HEK293 (cell line): ENCODE data around the gene DHRS3.

ENCODE experiments used
- BCL11A ChIP-seq: fragments of 450-650 bp; formaldehyde crosslinking; IDR thresholded peaks from 2 replicates; pipeline ENCODE4 v1.5.1; 2016; ENCODE audit warnings: low read depth, missing biosample characterization, missing genetic modification characterization
- GFI1B ChIP-seq: fragments of 450-650 bp; formaldehyde crosslinking; IDR thresholded peaks from 2 replicates; pipeline ENCODE4 v1.5.1; 2016; ENCODE audit warnings: missing biosample characterization, missing genetic modification characterization
- GLIS2 ChIP-seq: fragments of 450-650 bp; formaldehyde crosslinking; IDR thresholded peaks from 2 replicates; pipeline ENCODE4 v1.5.1; 2016; ENCODE audit warnings: missing biosample characterization, missing genetic modification characterization
- IKZF3 ChIP-seq: fragments of 450-650 bp; IDR thresholded peaks from 2 replicates; pipeline ENCODE4 v1.5.0; 2018; ENCODE audit warnings: missing biosample characterization, mild to moderate bottlenecking, missing genetic modification characterization, moderate library complexity
- KLF1 ChIP-seq: fragments of 450-650 bp; formaldehyde crosslinking; IDR thresholded peaks from 2 replicates; pipeline ENCODE4 v1.5.1; 2016; ENCODE audit warnings: missing biosample characterization, missing genetic modification characterization
- SP2 ChIP-seq: fragments of 450-650 bp; formaldehyde crosslinking; IDR thresholded peaks from 2 replicates; pipeline ENCODE4 v1.5.1; 2016; ENCODE audit warnings: missing biosample characterization, missing genetic modification characterization
- TRIM28 ChIP-seq: IDR thresholded peaks from 2 replicates; pipeline ENCODE4 v1.6.1; 2011; ENCODE audit warnings: low read length, control low read depth, borderline replicate concordance
- ZBTB20 ChIP-seq: fragments of 450-650 bp; formaldehyde crosslinking; IDR thresholded peaks from 2 replicates; pipeline ENCODE4 v1.5.1; 2016; ENCODE audit warnings: missing biosample characterization, missing genetic modification characterization
- ZEB2 ChIP-seq: fragments of 450-650 bp; formaldehyde crosslinking; IDR thresholded peaks from 2 replicates; pipeline ENCODE4 v1.5.1; 2016; ENCODE audit warnings: missing biosample characterization, missing genetic modification characterization
- ZFP69B ChIP-seq: fragments of 450-650 bp; formaldehyde crosslinking; IDR thresholded peaks from 2 replicates; pipeline ENCODE4 v1.5.1; 2016; ENCODE audit warnings: missing biosample characterization, missing genetic modification characterization
- ZNF140 ChIP-seq: fragments of 450-650 bp; formaldehyde crosslinking; IDR thresholded peaks from 2 replicates; pipeline ENCODE4 v1.5.1; 2016; ENCODE audit warnings: missing biosample characterization, missing genetic modification characterization
- ZNF2 ChIP-seq: fragments of 450-650 bp; formaldehyde crosslinking; IDR thresholded peaks from 2 replicates; pipeline ENCODE4 v1.5.1; 2016; ENCODE audit warnings: missing biosample characterization, missing genetic modification characterization
- ZNF221 ChIP-seq: fragments of 450-650 bp; formaldehyde crosslinking; IDR thresholded peaks from 2 replicates; pipeline ENCODE4 v1.5.1; 2017; ENCODE audit warnings: missing biosample characterization, missing genetic modification characterization, borderline replicate concordance
- ZNF426 ChIP-seq: fragments of 450-650 bp; formaldehyde crosslinking; IDR thresholded peaks from 2 replicates; pipeline ENCODE4 v1.5.1; 2017; ENCODE audit warnings: missing biosample characterization, missing genetic modification characterization, mild to moderate bottlenecking, inconsistent platforms, moderate library complexity
- ZNF629 ChIP-seq: fragments of 450-650 bp; formaldehyde crosslinking; IDR thresholded peaks from 2 replicates; pipeline ENCODE4 v1.5.1; 2017; ENCODE audit warnings: missing biosample characterization, missing genetic modification characterization
- ZNF701 ChIP-seq: fragments of 450-650 bp; formaldehyde crosslinking; IDR thresholded peaks from 2 replicates; pipeline ENCODE4 v1.5.1; 2016; ENCODE audit warnings: missing biosample characterization, missing genetic modification characterization
- ZNF843 ChIP-seq: fragments of 450-650 bp; formaldehyde crosslinking; IDR thresholded peaks from 2 replicates; pipeline ENCODE4 v1.5.1; 2016; ENCODE audit warnings: missing biosample characterization, missing genetic modification characterization
- ZSCAN23 ChIP-seq: fragments of 450-650 bp; formaldehyde crosslinking; IDR thresholded peaks from 2 replicates; pipeline ENCODE4 v1.5.1; 2016; ENCODE audit warnings: missing biosample characterization, missing genetic modification characterization
- ZXDB ChIP-seq: fragments of 450-650 bp; formaldehyde crosslinking; IDR thresholded peaks from 2 replicates; pipeline ENCODE4 v1.5.1; 2016; ENCODE audit warnings: missing biosample characterization, missing genetic modification characterization
- TF ChIP-seq, protein P1 (sequence below): fragments of 450-650 bp; IDR thresholded peaks from 2 replicates; pipeline ENCODE4 v1.5.1; 2018; ENCODE audit warnings: missing biosample characterization, mild to moderate bottlenecking, missing genetic modification characterization
- TF ChIP-seq, protein P2 (sequence below): fragments of 450-650 bp; formaldehyde crosslinking; conservative IDR thresholded peaks from 2 replicates; pipeline ENCODE4 v1.5.1; 2016; ENCODE audit warnings: low read depth, missing biosample characterization, missing genetic modification characterization
- TF ChIP-seq, protein P3 (sequence below): fragments of 450-650 bp; formaldehyde crosslinking; IDR thresholded peaks from 2 replicates; pipeline ENCODE4 v1.5.1; 2016; ENCODE audit warnings: missing biosample characterization, missing genetic modification characterization
- TF ChIP-seq, protein P4 (sequence below): fragments of 450-650 bp; formaldehyde crosslinking; IDR thresholded peaks from 2 replicates; pipeline ENCODE4 v1.5.1; 2016; ENCODE audit warnings: missing biosample characterization, missing genetic modification characterization, borderline replicate concordance
- TF ChIP-seq, protein P5 (sequence below): fragments of 450-650 bp; formaldehyde crosslinking; IDR thresholded peaks from 2 replicates; pipeline ENCODE4 v1.5.1; 2016; ENCODE audit warnings: missing biosample characterization, missing genetic modification characterization

The DHRS3 gene

DNA sequence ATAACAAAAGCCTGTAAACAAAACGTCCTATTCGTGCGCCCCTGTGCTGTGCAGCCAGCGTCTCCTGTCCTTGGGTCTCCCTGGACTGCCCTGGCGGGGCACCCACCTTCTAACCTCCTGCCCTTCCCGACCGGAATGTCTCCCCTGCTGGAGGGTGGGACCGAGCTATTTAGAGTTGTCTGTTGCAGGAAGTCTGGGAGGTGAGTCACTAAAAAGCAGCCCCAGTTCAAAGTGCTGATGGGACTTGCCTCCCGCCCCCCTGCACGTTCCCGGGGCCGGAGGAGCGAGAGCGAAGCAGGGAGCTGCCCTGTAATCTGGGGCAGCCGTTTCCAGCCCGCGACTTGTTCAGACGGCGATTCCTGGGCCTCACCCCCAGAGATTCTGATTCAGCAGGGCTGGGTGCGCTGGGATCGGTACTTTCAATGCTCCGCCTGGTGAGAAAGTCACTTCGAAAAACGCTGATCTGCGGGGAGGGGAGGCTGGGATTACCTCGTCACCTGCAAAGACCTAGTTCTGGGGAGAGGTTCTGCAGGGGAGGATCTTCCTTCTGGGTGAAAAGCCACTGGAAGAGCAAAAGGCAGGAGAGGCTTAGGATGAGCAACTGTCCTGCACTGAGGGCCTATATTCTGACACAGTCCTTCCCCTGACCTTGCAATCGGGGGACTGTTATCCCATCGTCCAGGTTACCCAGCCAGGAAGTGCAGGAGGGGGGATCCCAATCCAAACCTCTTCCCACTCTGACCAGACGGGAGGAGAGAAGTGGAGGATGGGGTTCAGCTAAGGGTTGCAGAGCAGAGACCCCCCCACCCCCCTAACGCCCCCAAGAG is 1.2 kb upstream of the DHRS3 start (continued):
- TF ChIP-seq ZNF843: peak; percentile 26
- TF ChIP-seq ZNF426 (tag by site-specific recombination): no peak
- no peak for TF ChIP-seq ZNF221 (tag by site-specific recombination)
- TF ChIP-seq, protein P1, sequence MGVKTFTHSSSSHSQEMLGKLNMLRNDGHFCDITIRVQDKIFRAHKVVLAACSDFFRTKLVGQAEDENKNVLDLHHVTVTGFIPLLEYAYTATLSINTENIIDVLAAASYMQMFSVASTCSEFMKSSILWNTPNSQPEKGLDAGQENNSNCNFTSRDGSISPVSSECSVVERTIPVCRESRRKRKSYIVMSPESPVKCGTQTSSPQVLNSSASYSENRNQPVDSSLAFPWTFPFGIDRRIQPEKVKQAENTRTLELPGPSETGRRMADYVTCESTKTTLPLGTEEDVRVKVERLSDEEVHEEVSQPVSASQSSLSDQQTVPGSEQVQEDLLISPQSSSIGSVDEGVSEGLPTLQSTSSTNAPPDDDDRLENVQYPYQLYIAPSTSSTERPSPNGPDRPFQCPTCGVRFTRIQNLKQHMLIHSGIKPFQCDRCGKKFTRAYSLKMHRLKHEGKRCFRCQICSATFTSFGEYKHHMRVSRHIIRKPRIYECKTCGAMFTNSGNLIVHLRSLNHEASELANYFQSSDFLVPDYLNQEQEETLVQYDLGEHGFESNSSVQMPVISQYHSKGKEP (tag by site-specific recombination): no peak; the same call in 1 of the 2 replicates
- peak; percentile 49 for TF ChIP-seq KLF1 (tag by site-specific recombination)
- TF ChIP-seq GLIS2 (tag by site-specific recombination): peak; percentile 75
- TF ChIP-seq, protein P2, sequence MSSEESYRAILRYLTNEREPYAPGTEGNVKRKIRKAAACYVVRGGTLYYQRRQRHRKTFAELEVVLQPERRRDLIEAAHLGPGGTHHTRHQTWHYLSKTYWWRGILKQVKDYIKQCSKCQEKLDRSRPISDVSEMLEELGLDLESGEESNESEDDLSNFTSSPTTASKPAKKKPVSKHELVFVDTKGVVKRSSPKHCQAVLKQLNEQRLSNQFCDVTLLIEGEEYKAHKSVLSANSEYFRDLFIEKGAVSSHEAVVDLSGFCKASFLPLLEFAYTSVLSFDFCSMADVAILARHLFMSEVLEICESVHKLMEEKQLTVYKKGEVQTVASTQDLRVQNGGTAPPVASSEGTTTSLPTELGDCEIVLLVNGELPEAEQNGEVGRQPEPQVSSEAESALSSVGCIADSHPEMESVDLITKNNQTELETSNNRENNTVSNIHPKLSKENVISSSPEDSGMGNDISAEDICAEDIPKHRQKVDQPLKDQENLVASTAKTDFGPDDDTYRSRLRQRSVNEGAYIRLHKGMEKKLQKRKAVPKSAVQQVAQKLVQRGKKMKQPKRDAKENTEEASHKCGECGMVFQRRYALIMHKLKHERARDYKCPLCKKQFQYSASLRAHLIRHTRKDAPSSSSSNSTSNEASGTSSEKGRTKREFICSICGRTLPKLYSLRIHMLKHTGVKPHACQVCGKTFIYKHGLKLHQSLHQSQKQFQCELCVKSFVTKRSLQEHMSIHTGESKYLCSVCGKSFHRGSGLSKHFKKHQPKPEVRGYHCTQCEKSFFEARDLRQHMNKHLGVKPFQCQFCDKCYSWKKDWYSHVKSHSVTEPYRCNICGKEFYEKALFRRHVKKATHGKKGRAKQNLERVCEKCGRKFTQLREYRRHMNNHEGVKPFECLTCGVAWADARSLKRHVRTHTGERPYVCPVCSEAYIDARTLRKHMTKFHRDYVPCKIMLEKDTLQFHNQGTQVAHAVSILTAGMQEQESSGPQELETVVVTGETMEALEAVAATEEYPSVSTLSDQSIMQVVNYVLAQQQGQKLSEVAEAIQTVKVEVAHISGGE: peak; percentile 75
- no peak for TF ChIP-seq ZNF140 (tag by site-specific recombination)
- peak; percentile 10 for TF ChIP-seq ZNF629
- TF ChIP-seq, protein P3, sequence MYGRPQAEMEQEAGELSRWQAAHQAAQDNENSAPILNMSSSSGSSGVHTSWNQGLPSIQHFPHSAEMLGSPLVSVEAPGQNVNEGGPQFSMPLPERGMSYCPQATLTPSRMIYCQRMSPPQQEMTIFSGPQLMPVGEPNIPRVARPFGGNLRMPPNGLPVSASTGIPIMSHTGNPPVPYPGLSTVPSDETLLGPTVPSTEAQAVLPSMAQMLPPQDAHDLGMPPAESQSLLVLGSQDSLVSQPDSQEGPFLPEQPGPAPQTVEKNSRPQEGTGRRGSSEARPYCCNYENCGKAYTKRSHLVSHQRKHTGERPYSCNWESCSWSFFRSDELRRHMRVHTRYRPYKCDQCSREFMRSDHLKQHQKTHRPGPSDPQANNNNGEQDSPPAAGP (tag by site-specific recombination): peak; percentile 75
- peak; percentile 96 for TF ChIP-seq IKZF3 (tag by site-specific recombination)
- TF ChIP-seq ZXDB (tag by site-specific recombination): peak; percentile 72
- TF ChIP-seq GFI1B: no peak
- TF ChIP-seq SP2 (tag by site-specific recombination): peak; percentile 77
- peak; percentile 41; the same call in 1 of the 2 replicates for TF ChIP-seq ZFP69B (tag by site-specific recombination)
- TF ChIP-seq, protein P4, sequence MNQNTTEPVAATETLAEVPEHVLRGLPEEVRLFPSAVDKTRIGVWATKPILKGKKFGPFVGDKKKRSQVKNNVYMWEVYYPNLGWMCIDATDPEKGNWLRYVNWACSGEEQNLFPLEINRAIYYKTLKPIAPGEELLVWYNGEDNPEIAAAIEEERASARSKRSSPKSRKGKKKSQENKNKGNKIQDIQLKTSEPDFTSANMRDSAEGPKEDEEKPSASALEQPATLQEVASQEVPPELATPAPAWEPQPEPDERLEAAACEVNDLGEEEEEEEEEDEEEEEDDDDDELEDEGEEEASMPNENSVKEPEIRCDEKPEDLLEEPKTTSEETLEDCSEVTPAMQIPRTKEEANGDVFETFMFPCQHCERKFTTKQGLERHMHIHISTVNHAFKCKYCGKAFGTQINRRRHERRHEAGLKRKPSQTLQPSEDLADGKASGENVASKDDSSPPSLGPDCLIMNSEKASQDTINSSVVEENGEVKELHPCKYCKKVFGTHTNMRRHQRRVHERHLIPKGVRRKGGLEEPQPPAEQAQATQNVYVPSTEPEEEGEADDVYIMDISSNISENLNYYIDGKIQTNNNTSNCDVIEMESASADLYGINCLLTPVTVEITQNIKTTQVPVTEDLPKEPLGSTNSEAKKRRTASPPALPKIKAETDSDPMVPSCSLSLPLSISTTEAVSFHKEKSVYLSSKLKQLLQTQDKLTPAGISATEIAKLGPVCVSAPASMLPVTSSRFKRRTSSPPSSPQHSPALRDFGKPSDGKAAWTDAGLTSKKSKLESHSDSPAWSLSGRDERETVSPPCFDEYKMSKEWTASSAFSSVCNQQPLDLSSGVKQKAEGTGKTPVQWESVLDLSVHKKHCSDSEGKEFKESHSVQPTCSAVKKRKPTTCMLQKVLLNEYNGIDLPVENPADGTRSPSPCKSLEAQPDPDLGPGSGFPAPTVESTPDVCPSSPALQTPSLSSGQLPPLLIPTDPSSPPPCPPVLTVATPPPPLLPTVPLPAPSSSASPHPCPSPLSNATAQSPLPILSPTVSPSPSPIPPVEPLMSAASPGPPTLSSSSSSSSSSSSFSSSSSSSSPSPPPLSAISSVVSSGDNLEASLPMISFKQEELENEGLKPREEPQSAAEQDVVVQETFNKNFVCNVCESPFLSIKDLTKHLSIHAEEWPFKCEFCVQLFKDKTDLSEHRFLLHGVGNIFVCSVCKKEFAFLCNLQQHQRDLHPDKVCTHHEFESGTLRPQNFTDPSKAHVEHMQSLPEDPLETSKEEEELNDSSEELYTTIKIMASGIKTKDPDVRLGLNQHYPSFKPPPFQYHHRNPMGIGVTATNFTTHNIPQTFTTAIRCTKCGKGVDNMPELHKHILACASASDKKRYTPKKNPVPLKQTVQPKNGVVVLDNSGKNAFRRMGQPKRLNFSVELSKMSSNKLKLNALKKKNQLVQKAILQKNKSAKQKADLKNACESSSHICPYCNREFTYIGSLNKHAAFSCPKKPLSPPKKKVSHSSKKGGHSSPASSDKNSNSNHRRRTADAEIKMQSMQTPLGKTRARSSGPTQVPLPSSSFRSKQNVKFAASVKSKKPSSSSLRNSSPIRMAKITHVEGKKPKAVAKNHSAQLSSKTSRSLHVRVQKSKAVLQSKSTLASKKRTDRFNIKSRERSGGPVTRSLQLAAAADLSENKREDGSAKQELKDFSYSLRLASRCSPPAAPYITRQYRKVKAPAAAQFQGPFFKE (tag by site-specific recombination): no peak
- TF ChIP-seq ZSCAN23 (tag by site-specific recombination): no peak
- peak; percentile 97 for TF ChIP-seq ZBTB20
- peak; percentile 61; the same call in 1 of the 2 replicates for TF ChIP-seq BCL11A (tag by site-specific recombination)
- 0 out of 2 replicates have a peak, but pooled peaks have one; percentile 2 for TF ChIP-seq ZEB2 (tag by site-specific recombination)
- 0 out of 2 replicates have a peak, but pooled peaks have one; percentile 5 for TF ChIP-seq ZNF2 (tag by site-specific recombination)
- TF ChIP-seq, protein P5, sequence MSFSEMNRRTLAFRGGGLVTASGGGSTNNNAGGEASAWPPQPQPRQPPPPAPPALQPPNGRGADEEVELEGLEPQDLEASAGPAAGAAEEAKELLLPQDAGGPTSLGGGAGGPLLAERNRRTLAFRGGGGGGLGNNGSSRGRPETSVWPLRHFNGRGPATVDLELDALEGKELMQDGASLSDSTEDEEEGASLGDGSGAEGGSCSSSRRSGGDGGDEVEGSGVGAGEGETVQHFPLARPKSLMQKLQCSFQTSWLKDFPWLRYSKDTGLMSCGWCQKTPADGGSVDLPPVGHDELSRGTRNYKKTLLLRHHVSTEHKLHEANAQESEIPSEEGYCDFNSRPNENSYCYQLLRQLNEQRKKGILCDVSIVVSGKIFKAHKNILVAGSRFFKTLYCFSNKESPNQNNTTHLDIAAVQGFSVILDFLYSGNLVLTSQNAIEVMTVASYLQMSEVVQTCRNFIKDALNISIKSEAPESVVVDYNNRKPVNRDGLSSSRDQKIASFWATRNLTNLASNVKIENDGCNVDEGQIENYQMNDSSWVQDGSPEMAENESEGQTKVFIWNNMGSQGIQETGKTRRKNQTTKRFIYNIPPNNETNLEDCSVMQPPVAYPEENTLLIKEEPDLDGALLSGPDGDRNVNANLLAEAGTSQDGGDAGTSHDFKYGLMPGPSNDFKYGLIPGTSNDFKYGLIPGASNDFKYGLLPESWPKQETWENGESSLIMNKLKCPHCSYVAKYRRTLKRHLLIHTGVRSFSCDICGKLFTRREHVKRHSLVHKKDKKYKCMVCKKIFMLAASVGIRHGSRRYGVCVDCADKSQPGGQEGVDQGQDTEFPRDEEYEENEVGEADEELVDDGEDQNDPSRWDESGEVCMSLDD (tag by site-specific recombination): peak; percentile 35
- TF ChIP-seq ZNF701 (tag by site-specific recombination): no peak
- TF ChIP-seq TRIM28: peak; percentile 8; the same call in 1 of the 2 replicates
